GM19438 (cell line): ENCODE measurements around the gene KIF3A.

Experiments used
- ATAC-seq: cut with Tn5 transposase; IDR thresholded peaks from one replicate; pipeline ENCODE4 v1.9.1; 2021; ENCODE audit warnings: low read depth; ENCODE audit not compliant: unreplicated experiment

The KIF3A gene

DNA sequence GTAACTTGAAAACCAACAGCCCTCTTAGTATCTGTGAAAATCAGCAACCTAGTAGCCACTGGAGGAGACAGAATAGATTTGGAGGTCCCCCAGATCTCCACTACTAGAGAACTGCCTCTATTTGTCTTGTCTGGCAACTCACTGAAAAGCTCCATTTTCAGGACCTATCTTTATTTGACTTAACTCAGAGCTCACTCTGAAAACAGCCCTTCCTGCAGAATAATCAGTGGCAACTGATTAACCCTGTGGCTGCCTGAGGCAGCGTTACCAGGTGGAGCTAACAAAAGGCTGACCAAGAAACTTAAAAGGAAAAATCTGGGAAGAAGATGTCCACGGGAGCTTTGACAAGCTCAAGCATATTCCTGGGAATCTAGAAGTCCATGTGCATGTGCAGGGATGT, 89.9 kb downstream of the KIF3A start:
- ATAC-seq: no peak

GRCh38 chr5:132646583-132647266, 90.6 kb downstream of the KIF3A start:
- no peak for ATAC-seq

DNA sequence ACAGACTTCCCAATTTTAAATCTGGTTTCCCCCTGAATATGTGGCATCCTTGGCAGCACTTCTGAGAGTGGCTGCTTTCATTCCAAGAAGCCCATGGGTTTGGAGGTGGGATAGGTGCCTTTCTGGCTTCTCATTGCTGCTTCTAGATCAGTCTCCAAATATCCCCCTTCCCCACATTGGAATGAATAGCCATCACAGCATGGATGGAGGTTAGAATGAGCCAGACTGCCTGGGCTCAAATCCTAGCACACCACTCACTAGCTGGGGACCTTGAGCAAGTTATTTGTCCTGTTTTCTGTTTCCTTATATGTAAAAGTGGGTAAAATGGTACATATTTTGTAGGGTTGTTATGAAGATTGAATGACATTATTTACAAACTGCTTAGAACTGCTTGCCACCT, 93.2 kb downstream of the KIF3A start:
- ATAC-seq: no peak
